Natural killer cell (primary cell): ENCODE data around the gene MKNK1. TPM values are rescaled to one million over a fixed set of nuclear protein-coding genes. Genes with fewer than 3 reads are reported as not detected.

Experiments
- ATAC-seq, 3 donors: fragments of 150-1000 bp in 2 of 3; fragments of 200-7000 bp in 1 of 3; cut with Tn5 transposase; 1 replicate in 1 of 3; 2 replicates in 2 of 3; pipeline ENCODE4 v1.10.0; 2021; ENCODE audit warnings: mild to moderate bottlenecking in 2 of 3, moderate library complexity in 2 of 3
- DNase-seq, 2 donors: peaks; one replicate each; pipeline versions ENCODE4 v3.0.0 to v3.0.0-alpha.2; 2013 to 2021; ENCODE audit warnings: mixed read lengths in 1 of 2
- H3K27ac ChIP-seq: one replicate; pipeline ENCODE4 v1.5.1; 2013; ENCODE audit warnings: mild to moderate bottlenecking, low read length
- H3K27me3 ChIP-seq: one replicate; pipeline ENCODE4 v1.6.1; 2013; ENCODE audit warnings: low read length; ENCODE audit not compliant: control insufficient read depth, insufficient read depth
- H3K36me3 ChIP-seq: one replicate; pipeline ENCODE4 v1.6.1; 2013; ENCODE audit warnings: low read length; ENCODE audit not compliant: control insufficient read depth, insufficient read depth
- H3K4me1 ChIP-seq: one replicate; pipeline ENCODE4 v1.6.1; 2013; ENCODE audit warnings: low read length; ENCODE audit not compliant: control insufficient read depth, insufficient read depth
- H3K4me3 ChIP-seq: one replicate; pipeline ENCODE4 v1.5.1; 2013; ENCODE audit warnings: low read length
- H3K9me3 ChIP-seq: one replicate; pipeline ENCODE4 v1.6.1; 2013; ENCODE audit warnings: low read length; ENCODE audit not compliant: control insufficient read depth, insufficient read depth
- H3K27ac Mint-ChIP-seq, 2 donors: one replicate each; pipeline ENCODE4 v1.8.0; 2022; ENCODE audit warnings: mild to moderate bottlenecking in 2 of 2, mixed read lengths in 2 of 2, moderate library complexity in 1 of 2
- H3K27me3 Mint-ChIP-seq, 2 donors: one replicate each; pipeline ENCODE4 v1.8.0; 2022; ENCODE audit warnings: low read depth in 2 of 2, mixed read lengths in 2 of 2
- H3K36me3 Mint-ChIP-seq: one replicate; pipeline ENCODE4 v1.8.0; 2022; ENCODE audit warnings: mixed read lengths
- H3K4me1 Mint-ChIP-seq, 2 donors: one replicate each; pipeline ENCODE4 v1.8.0; 2022; ENCODE audit warnings: mixed read lengths in 2 of 2
- H3K4me3 Mint-ChIP-seq: one replicate; pipeline ENCODE4 v1.8.0; 2022; ENCODE audit warnings: mild to moderate bottlenecking, moderate library complexity, mixed read lengths
- H3K9me3 Mint-ChIP-seq, 2 donors: one replicate each; pipeline ENCODE4 v1.8.0; 2022; ENCODE audit warnings: mixed read lengths in 2 of 2
- WGBS: methylation state at CpG from one replicate; pipeline ENCODE4 v1.1.7; 2013; ENCODE audit warnings: missing lambda C conversion rate; ENCODE audit not compliant: insufficient coverage; 5-methylcytosine and 5-hydroxymethylcytosine counted together
- intact Hi-C: fragments of 100-400 bp; cut with micrococcal nuclease; formaldehyde crosslinking; loops from one replicate; pipeline ENCODE4 v1.14.2; 2022
- total RNA-seq, 4 donors: library from RNA; stranded (reverse); fragments of 120-200 nt in 1 of 4; gene quantifications; one replicate each; pipeline versions ENCODE4 v1.2.3 to v1.2.4, GENCODE V29; 2013 to 2022
- TF ChIP-seq, protein P1 (sequence below): fragments of 200-600 bp; IDR thresholded peaks from one replicate; pipeline ENCODE4 v1.8.0; 2022; ENCODE audit warnings: antibody characterized with exemption

MKNK1 gene
- total RNA-seq, 3 donors from 2014 or later (not counting 1 experiment from before 2014, with no cell fraction given): 59.5 to 81.5 (median 65.5) TPM

DNA sequence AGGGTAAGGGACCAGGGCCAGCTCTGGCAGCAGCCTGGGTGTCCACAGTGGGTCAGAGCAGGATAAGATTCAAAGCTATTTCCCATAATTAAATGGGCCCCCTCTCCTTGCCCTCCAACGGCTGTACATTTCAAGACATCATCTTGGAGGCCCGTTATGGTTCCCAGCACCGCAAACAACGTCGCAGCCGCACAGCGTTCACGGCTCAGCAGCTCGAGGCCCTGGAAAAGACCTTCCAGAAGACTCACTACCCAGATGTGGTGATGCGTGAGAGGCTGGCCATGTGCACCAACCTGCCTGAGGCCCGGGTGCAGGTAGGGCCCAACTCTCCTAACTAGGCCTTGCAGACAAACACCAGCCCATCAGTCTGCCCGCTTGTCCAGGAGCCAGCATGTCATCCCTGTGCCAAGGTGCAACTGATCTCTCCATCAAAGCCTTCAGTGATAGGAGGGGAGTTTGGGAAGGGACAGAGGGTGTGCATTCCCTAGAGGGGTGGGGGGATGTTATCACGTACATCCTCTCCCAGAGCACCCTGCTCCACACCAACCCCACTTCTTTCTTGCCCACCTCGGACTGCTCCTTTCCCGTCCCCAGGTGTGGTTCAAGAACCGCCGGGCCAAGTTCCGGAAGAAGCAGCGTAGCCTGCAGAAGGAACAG, 93.6 kb downstream of the MKNK1 start:
- Mint-ChIP-seq H3K27ac (no peak overlapping the region), H3K36me3 (no peaks in the 10 kb centered on the region), H3K9me3 (no peaks in the 10 kb centered on the region), H3K4me3 (no peak overlapping the region), H3K4me1 (no peaks in the 10 kb centered on the region), H3K27me3 (peaks cover 0 to 3% of the 10 kb centered on the region in 2 donors)
- TF ChIP-seq, protein P1, sequence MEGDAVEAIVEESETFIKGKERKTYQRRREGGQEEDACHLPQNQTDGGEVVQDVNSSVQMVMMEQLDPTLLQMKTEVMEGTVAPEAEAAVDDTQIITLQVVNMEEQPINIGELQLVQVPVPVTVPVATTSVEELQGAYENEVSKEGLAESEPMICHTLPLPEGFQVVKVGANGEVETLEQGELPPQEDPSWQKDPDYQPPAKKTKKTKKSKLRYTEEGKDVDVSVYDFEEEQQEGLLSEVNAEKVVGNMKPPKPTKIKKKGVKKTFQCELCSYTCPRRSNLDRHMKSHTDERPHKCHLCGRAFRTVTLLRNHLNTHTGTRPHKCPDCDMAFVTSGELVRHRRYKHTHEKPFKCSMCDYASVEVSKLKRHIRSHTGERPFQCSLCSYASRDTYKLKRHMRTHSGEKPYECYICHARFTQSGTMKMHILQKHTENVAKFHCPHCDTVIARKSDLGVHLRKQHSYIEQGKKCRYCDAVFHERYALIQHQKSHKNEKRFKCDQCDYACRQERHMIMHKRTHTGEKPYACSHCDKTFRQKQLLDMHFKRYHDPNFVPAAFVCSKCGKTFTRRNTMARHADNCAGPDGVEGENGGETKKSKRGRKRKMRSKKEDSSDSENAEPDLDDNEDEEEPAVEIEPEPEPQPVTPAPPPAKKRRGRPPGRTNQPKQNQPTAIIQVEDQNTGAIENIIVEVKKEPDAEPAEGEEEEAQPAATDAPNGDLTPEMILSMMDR: no peak
- Histone ChIP-seq H3K9me3 (no peaks in the 10 kb centered on the region), H3K36me3 (no peaks in the 10 kb centered on the region), H3K27ac (no peak overlapping the region), H3K4me1 (no peaks in the 10 kb centered on the region), H3K4me3 (no peak overlapping the region), H3K27me3 (no peaks in the 10 kb centered on the region)
- no peak for ATAC-seq
- no peak for DNase-seq
- intact Hi-C loops: no loop called here
- 92% methylated on average over 18 of the region's 19 CpGs for WGBS

DNA sequence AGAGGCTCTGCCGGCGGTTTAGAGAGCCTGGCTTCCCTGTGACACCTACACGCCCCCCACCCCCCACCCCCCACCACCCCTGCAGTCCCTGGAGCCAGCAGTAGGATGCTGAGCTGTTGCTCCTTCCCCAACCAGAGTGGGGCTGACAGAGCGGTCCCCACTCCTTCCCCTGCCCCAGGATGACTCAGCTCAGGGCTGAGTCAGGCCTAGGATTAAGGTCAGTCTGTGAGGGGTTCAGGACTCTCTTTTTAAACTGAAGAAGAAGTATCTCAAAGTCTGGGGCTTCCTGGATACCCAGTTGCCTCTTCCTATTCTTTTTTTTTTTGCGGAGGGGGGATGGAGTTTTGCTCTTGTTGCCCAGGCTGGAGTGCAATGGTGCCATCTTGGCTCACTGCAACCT, 95.3 kb downstream of the MKNK1 start:
- H3K36me3 ChIP-seq: no peaks in the 10 kb centered on the region
- TF ChIP-seq, protein P1: no peak
- DNase-seq: no peak
- no peak overlapping the region for H3K4me3 Mint-ChIP-seq
- no peaks in the 10 kb centered on the region for H3K4me1 ChIP-seq
- H3K4me1 Mint-ChIP-seq: no peaks in the 10 kb centered on the region
- H3K9me3 ChIP-seq: no peaks in the 10 kb centered on the region
- ATAC-seq: no peak
- H3K27ac Mint-ChIP-seq: no peak overlapping the region
- H3K27ac ChIP-seq: no peak overlapping the region
- intact Hi-C loops: no loop called here
- WGBS: 64% methylated on average over 4 of the region's 5 CpGs
- H3K9me3 Mint-ChIP-seq: no peaks in the 10 kb centered on the region
- H3K36me3 Mint-ChIP-seq: no peaks in the 10 kb centered on the region
- H3K27me3 Mint-ChIP-seq: peaks cover 0 to 3% of the 10 kb centered on the region in 2 donors
- H3K4me3 ChIP-seq: no peak overlapping the region
- no peaks in the 10 kb centered on the region for H3K27me3 ChIP-seq

Other genes starting within 250 kb of the MKNK1 start
- 1 to 10 TPM; 4.7 to 10.0 (median 7.9) TPM for gene FAAH, start 210.0 kb downstream of the MKNK1 start, total RNA-seq
- not detected for gene DMBX1, start 114.4 kb downstream of the MKNK1 start, total RNA-seq
- under 1 TPM in 1 of 3 donors, not detected in 2; 0.20 TPM for gene KNCN, start 52.6 kb downstream of the MKNK1 start, total RNA-seq
- 10 to 100 TPM; 16.7 to 25.1 (median 19.2) TPM for gene MOB3C, start 12.5 kb upstream of the MKNK1 start, total RNA-seq
- 10 to 100 TPM; 18.0 to 21.7 (median 19.0) TPM for gene ATPAF1, start 64.1 kb upstream of the MKNK1 start, total RNA-seq
- under 1 TPM in 2 of 3 donors, not detected in 1; 0.26 to 0.75 TPM for gene TEX38, start 67.6 kb upstream of the MKNK1 start, total RNA-seq
- 100 to 1,000 TPM in 2 of 3 donors, 10 to 100 TPM in 1; 77.7 to 130 (median 119) TPM for gene EFCAB14, start 114.8 kb upstream of the MKNK1 start, total RNA-seq
- not detected for gene CYP4B1, start 194.8 kb upstream of the MKNK1 start, total RNA-seq